HepG2 (cell line): Measurements from ENCODE around the gene MAN1B1. TPM values are rescaled to one million over a fixed set of nuclear protein-coding genes. Genes with fewer than 3 reads are reported as not detected.

Experiments
- BRD4 ChIP-seq: sonication (generic); formaldehyde crosslinking; IDR thresholded peaks from 2 replicates; pipeline ENCODE4 v1.4.0; 2020; ENCODE audit warnings: missing genetic modification reagents
- CBX1 ChIP-seq: IDR thresholded peaks from one replicate; pipeline ENCODE4 v1.6.1; 2016; ENCODE audit warnings: antibody characterized with exemption, low read depth
- CENPT ChIP-seq: sonication (generic); formaldehyde crosslinking; IDR thresholded peaks from 2 replicates; pipeline ENCODE4 v1.8.0; 2022; ENCODE audit warnings: low read depth, mild to moderate bottlenecking, moderate library complexity, missing genetic modification reagents
- DPF2 ChIP-seq: sonication (generic); formaldehyde crosslinking; IDR thresholded peaks from 2 replicates; pipeline ENCODE4 v1.4.0; 2020; ENCODE audit warnings: mild to moderate bottlenecking, low read depth, missing genetic modification reagents, borderline replicate concordance
- IKZF1 ChIP-seq: fragments of 450-650 bp; IDR thresholded peaks from 2 replicates; pipeline ENCODE4 v1.7.1; 2016
- JDP2 ChIP-seq: sonication (generic); formaldehyde crosslinking; IDR thresholded peaks from 2 replicates; pipeline ENCODE4 v1.8.1; 2022; ENCODE audit warnings: missing genetic modification reagents, borderline replicate concordance
- KAT7 ChIP-seq: IDR thresholded peaks from 2 replicates; pipeline ENCODE4 v1.6.1; 2018; ENCODE audit warnings: borderline replicate concordance, missing compliant biosample characterization
- KAT8 ChIP-seq: IDR thresholded peaks from 2 replicates; pipeline ENCODE4 v1.6.1; 2016; ENCODE audit warnings: missing genetic modification reagents, missing compliant biosample characterization
- MBD4 ChIP-seq: IDR thresholded peaks from 2 replicates; pipeline ENCODE4 v1.6.1; 2012; ENCODE audit warnings: low read length, inconsistent platforms, borderline replicate concordance
- MED13 ChIP-seq: sonication (generic); formaldehyde crosslinking; IDR thresholded peaks from 2 replicates; pipeline ENCODE4 v1.5.0; 2020; ENCODE audit warnings: missing genetic modification reagents
- NONO ChIP-seq, 2 experiments: fragments of 450-650 bp in 1 of 2; sonication (generic) in 1 of 2; formaldehyde crosslinking in 1 of 2; IDR thresholded peaks in 1 of 2; conservative IDR thresholded peaks in 1 of 2; 2 replicates each; pipeline versions ENCODE4 v1.6.1 to v1.8.0; 2017 to 2022; ENCODE audit warnings: mild to moderate bottlenecking in 1 of 2, missing genetic modification reagents in 1 of 2, moderate library complexity in 1 of 2
- PPARG ChIP-seq: conservative IDR thresholded peaks from 2 replicates; pipeline ENCODE4 v1.6.1; 2016; ENCODE audit warnings: missing biosample characterization, missing genetic modification reagents
- RBM22 ChIP-seq: fragments of 200-400 bp; formaldehyde crosslinking; optimal IDR thresholded peaks from 2 replicates; pipeline ENCODE3; 2017; ENCODE audit warnings: mild to moderate bottlenecking, low read length, moderate library complexity
- SIN3B ChIP-seq: fragments of 150-350 bp; IDR thresholded peaks from 2 replicates; pipeline ENCODE4 v1.6.1; 2014; ENCODE audit warnings: low read length
- TARDBP ChIP-seq: sonication (generic); formaldehyde crosslinking; IDR thresholded peaks from 2 replicates; pipeline ENCODE4 v1.8.0; 2022; ENCODE audit warnings: mild to moderate bottlenecking, missing genetic modification reagents
- THAP8 ChIP-seq: sonication (generic); formaldehyde crosslinking; IDR thresholded peaks from 2 replicates; pipeline ENCODE4 v1.5.1; 2020; ENCODE audit warnings: missing genetic modification reagents, mild to moderate bottlenecking, borderline replicate concordance
- ZFP62 ChIP-seq: sonication (generic); formaldehyde crosslinking; IDR thresholded peaks from 2 replicates; pipeline ENCODE4 v1.4.0; 2020; ENCODE audit warnings: missing genetic modification reagents
- ZGPAT ChIP-seq: IDR thresholded peaks from 2 replicates; pipeline ENCODE4 v1.6.1; 2016; ENCODE audit warnings: mild to moderate bottlenecking
- ZKSCAN8 ChIP-seq: IDR thresholded peaks from 2 replicates; pipeline ENCODE4 v1.6.1; 2016; ENCODE audit warnings: borderline replicate concordance, missing genetic modification reagents, missing compliant biosample characterization
- ZNF20 ChIP-seq: sonication (generic); formaldehyde crosslinking; IDR thresholded peaks from 2 replicates; pipeline ENCODE4 v1.4.0; 2020; ENCODE audit warnings: mild to moderate bottlenecking, moderate library complexity, missing genetic modification reagents
- ZNF225 ChIP-seq: sonication (generic); formaldehyde crosslinking; IDR thresholded peaks from 2 replicates; pipeline ENCODE4 v1.4.0; 2020; ENCODE audit warnings: mild to moderate bottlenecking, missing genetic modification reagents
- ZNF629 ChIP-seq: sonication (generic); formaldehyde crosslinking; conservative IDR thresholded peaks from 2 replicates; pipeline ENCODE4 v1.5.0; 2020; ENCODE audit warnings: missing genetic modification reagents
- ZSCAN31 ChIP-seq: sonication (generic); formaldehyde crosslinking; IDR thresholded peaks from 2 replicates; pipeline ENCODE4 v1.5.0; 2020; ENCODE audit warnings: low read depth, mild to moderate bottlenecking, missing genetic modification reagents
- ZSCAN9 ChIP-seq: IDR thresholded peaks from 2 replicates; pipeline ENCODE4 v1.6.1; 2016; ENCODE audit warnings: borderline replicate concordance
- polyA plus RNA-seq, 8 experiments: library from polyadenylated mRNA; depleted of rRNA in 3 of 8; stranded (reverse) in 7 of 8; unstranded in 1 of 8; fragments of >200 nt; fragmentation: Illumina TruSeq in 4 of 8; extraction: Trizol in 4 of 8; gene quantifications; 2 replicates each; pipeline versions ENCODE4 v1.2.1 to v1.2.3, GENCODE V29; 2011 to 2016; ENCODE audit warnings: low read depth in 4 of 8, missing spikeins in 1 of 8, mixed read lengths in 1 of 8; ENCODE audit not compliant: insufficient read depth in 1 of 8
- total RNA-seq, 5 experiments: library from RNA; depleted of rRNA; stranded (reverse); fragments of >200 nt; fragmentation: Illumina TruSeq; extraction: Trizol; gene quantifications; 2 replicates each; pipeline ENCODE4 v1.2.3, GENCODE V29; 2016; ENCODE audit warnings: low read depth in 1 of 5
- TF ChIP-seq, protein P1 (sequence below): sonication (generic); formaldehyde crosslinking; IDR thresholded peaks from 2 replicates; pipeline ENCODE4 v1.8.0; 2023; ENCODE audit warnings: mild to moderate bottlenecking, missing genetic modification reagents
- TF ChIP-seq, protein P2 (sequence below): fragments of 450-650 bp; IDR thresholded peaks from 2 replicates; pipeline ENCODE4 v1.6.1; 2017; ENCODE audit warnings: mild to moderate bottlenecking

The MAN1B1 gene
- total and polyA plus RNA-seq, 2 of the 13 experiments (the other 11 are each of a cell fraction or from before 2014, with no cell fraction given), result 48.9 to 59.5 TPM

DNA sequence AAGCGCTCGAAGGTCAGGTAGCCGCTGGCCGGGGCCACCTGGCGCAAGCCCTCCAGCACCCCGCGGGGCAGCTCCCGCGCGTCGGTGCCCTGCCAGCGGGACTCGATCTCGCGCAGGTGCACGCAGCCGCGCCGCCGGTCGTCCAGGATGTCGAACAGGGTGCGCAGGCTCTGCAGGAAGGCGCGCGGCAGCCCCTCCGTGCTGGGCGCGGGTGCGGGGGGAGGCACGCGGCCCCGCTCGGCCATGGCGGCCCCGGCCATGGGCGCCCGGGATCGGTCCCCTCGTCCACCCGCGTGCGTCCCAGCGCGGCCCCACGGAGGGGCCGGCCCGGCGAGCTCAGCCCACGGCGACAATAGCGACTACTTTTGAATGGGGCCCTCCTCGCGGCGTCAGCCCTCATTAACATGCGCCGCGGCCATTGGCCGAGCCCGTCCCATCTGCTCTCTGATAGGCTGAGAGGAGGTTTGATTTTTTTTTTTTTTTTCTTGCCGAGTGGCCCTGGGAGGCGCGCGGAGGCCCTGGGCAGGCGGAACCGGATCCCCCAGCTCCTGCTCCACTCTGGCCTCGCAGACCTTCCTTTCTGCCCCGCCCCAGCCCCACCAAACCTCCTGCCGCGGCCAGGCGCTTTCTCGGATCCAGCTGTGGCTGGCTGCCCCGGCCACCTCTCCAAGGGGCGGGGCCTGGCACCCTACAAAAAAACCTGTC is 16.4 kb upstream of the MAN1B1 start, which contains the start of gene SAPCD2 (continued):
- TF ChIP-seq ZSCAN31, result no peak
- TF ChIP-seq RBM22, result no peak
- TF ChIP-seq ZNF225 (CRISPR knock-in tag), result no peak
- peak; percentile 52; the same call in 1 of the 2 replicates for TF ChIP-seq ZGPAT
- TF ChIP-seq IKZF1, result no peak
- TF ChIP-seq ZNF629 (CRISPR knock-in tag), result no peak
- no peak for TF ChIP-seq THAP8 (CRISPR knock-in tag)
- TF ChIP-seq, protein P1, sequence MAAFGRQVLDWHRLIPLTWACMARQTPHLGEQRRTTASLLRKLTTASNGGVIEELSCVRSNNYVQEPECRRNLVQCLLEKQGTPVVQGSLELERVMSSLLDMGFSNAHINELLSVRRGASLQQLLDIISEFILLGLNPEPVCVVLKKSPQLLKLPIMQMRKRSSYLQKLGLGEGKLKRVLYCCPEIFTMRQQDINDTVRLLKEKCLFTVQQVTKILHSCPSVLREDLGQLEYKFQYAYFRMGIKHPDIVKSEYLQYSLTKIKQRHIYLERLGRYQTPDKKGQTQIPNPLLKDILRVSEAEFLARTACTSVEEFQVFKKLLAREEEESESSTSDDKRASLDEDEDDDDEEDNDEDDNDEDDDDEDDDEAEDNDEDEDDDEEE, result no peak
- TF ChIP-seq ZSCAN9 (CRISPR knock-in tag), result no peak
- TF ChIP-seq SIN3B, result 0 out of 2 replicates have a peak, but pooled peaks have one; percentile 12
- peak; percentile 68 for TF ChIP-seq KAT8 (CRISPR knock-in tag)
- TF ChIP-seq ZNF20 (CRISPR knock-in tag), result no peak
- TF ChIP-seq MBD4, result no peak
- no peak for TF ChIP-seq KAT7 (CRISPR knock-in tag)
- no peak; the same call in 1 of the 2 replicates for TF ChIP-seq PPARG (CRISPR knock-in tag)
- TF ChIP-seq TARDBP, result peak; percentile 34; the same call in 1 of the 2 replicates
- TF ChIP-seq JDP2 (CRISPR knock-in tag), result no peak
- no peak for TF ChIP-seq BRD4 (CRISPR knock-in tag)
- TF ChIP-seq CBX1, result no peak
- TF ChIP-seq ZKSCAN8 (CRISPR knock-in tag), result no peak
- TF ChIP-seq NONO (IDR thresholded peaks at IDR 0.05), result no peak
- peak; percentile 58; the same call in 1 of the 2 replicates for TF ChIP-seq NONO (CRISPR knock-in tag; conservative IDR thresholded peaks at IDR 0.05)
- TF ChIP-seq MED13 (CRISPR knock-in tag), result no peak
- TF ChIP-seq ZFP62 (CRISPR knock-in tag), result no peak
- TF ChIP-seq, protein P2, sequence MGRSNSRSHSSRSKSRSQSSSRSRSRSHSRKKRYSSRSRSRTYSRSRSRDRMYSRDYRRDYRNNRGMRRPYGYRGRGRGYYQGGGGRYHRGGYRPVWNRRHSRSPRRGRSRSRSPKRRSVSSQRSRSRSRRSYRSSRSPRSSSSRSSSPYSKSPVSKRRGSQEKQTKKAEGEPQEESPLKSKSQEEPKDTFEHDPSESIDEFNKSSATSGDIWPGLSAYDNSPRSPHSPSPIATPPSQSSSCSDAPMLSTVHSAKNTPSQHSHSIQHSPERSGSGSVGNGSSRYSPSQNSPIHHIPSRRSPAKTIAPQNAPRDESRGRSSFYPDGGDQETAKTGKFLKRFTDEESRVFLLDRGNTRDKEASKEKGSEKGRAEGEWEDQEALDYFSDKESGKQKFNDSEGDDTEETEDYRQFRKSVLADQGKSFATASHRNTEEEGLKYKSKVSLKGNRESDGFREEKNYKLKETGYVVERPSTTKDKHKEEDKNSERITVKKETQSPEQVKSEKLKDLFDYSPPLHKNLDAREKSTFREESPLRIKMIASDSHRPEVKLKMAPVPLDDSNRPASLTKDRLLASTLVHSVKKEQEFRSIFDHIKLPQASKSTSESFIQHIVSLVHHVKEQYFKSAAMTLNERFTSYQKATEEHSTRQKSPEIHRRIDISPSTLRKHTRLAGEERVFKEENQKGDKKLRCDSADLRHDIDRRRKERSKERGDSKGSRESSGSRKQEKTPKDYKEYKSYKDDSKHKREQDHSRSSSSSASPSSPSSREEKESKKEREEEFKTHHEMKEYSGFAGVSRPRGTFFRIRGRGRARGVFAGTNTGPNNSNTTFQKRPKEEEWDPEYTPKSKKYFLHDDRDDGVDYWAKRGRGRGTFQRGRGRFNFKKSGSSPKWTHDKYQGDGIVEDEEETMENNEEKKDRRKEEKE, result no peak
- no peak for TF ChIP-seq CENPT (CRISPR knock-in tag)
- TF ChIP-seq DPF2 (CRISPR knock-in tag), result no peak
